ENCODE data around the gene INPP5D. TPM values are rescaled to one million over a fixed set of nuclear protein-coding genes. Genes with fewer than 3 reads are reported as not detected.

Gene INPP5D
- total and polyA plus RNA-seq, 2 donors (not counting 1 experiment from before 2014, with no cell fraction given), result 152 to 444 TPM

GRCh38 chr2:233037078-233037477 is 23.1 kb upstream of the INPP5D start:
- TF ChIP-seq CTCF (IDR thresholded peaks at IDR 0.05), result no peak
- TF ChIP-seq EZH2 (IDR thresholded peaks at IDR 0.05; ENCODE audit: borderline replicate concordance, insufficient read depth, low read depth, low read length, poor library complexity, severe bottlenecking), result no peak
- 100% methylated on average over 1 of the region's 2 CpGs for WGBS (ENCODE audit: insufficient coverage)
- no peak overlapping the region for H3K9ac ChIP-seq (ENCODE audit: low read length)
- H3K9me3 Mint-ChIP-seq (ENCODE audit: insufficient read depth), result no peaks in the 10 kb centered on the region
- H3K27ac ChIP-seq (ENCODE audit: low read length in 2 of 2), result no peak overlapping the region
- DNase-seq (no peak), ATAC-seq (ENCODE audit: low read depth) (no peak)
- POLR2A ChIA-PET, result no interaction called here
- no peaks in the 10 kb centered on the region for H3K79me2 ChIP-seq (ENCODE audit: control insufficient read depth, insufficient read depth, low read length)
- no peak overlapping the region for H3K4me3 ChIP-seq (ENCODE audit: control extremely low read depth in 1 of 5, extremely low read depth in 1 of 5, insufficient read depth in 1 of 5, low read depth in 2 of 5, low read length in 4 of 5)
- peaks cover 0 to 4% (median 0%) of the 10 kb centered on the region in 4 experiments for H3K27me3 ChIP-seq (replicated peaks in 1 of 4; ENCODE audit: control extremely low read depth in 1 of 4, control insufficient read depth in 3 of 4, insufficient read depth in 4 of 4, low read length in 3 of 4)
- no peak overlapping the region for H3K4me3 Mint-ChIP-seq
- H2AFZ ChIP-seq (ENCODE audit: insufficient read depth, low read depth, low read length, poor library complexity, severe bottlenecking), result no peak overlapping the region
- intact Hi-C loops (cut with micrococcal nuclease), result no loop called here
- no peak overlapping the region for H3K4me2 ChIP-seq (replicated peaks; ENCODE audit: low read depth, low read length, poor library complexity, severe bottlenecking)
- no peaks in the 10 kb centered on the region for H3K9me3 ChIP-seq (ENCODE audit: control extremely low read depth in 1 of 3, control insufficient read depth in 2 of 3, insufficient read depth in 1 of 3, low read length in 2 of 3)
- H3K27ac Mint-ChIP-seq, result no peak overlapping the region
- CTCF ChIA-PET, result no interaction called here
- H3K36me3 ChIP-seq (replicated peaks in 1 of 2; ENCODE audit: control extremely low read depth in 1 of 2, control insufficient read depth in 1 of 2, extremely low read depth in 1 of 2, insufficient read depth in 2 of 2, low read length in 1 of 2), result no peaks in the 10 kb centered on the region
- no peaks in the 10 kb centered on the region for H3K4me1 ChIP-seq (ENCODE audit: control insufficient read depth in 2 of 2, insufficient read depth in 2 of 2, low read length in 2 of 2)
- H3K27me3 Mint-ChIP-seq, result peaks cover 13% of the 10 kb centered on the region
- no peaks in the 10 kb centered on the region for H3K4me1 Mint-ChIP-seq
- no peaks in the 10 kb centered on the region for H4K20me1 ChIP-seq (ENCODE audit: control insufficient read depth, insufficient read depth, low read length, poor library complexity, severe bottlenecking)

DNA sequence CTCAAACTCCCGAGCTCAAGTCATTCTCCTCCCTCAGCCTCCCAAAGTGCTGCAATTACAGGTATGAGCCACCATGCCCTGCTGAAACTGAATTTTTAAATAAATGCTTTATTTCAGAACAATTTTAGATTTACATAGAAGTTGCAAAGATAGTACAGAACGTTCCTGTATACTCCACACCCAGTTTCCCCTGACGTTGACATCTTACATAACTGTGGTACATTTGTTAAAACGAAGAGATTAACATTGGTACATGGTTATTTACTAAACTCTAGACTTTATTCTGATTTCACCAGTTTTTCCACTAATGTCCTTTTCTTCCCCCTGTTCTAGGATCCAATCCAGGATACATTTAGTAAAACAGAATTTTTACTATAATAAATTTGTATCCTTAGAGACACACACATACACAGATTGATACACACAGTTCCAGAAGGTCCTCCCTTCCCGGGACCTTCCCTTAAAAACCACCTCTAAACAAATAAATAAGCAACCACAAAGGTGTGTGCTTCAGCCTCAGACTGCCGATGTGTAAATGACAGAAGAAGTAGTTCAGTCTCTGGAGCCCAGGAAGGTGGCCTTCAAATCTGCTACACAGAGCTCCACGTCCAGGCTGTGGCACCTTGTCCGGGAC is 20.8 kb upstream of the INPP5D start:
- no peak for TF ChIP-seq EZH2 (IDR thresholded peaks at IDR 0.05; ENCODE audit: borderline replicate concordance, insufficient read depth, low read depth, low read length, poor library complexity, severe bottlenecking)
- TF ChIP-seq CTCF (IDR thresholded peaks at IDR 0.05), result no peak
- no peak overlapping the region for H3K27ac ChIP-seq (ENCODE audit: low read length in 2 of 2)
- H3K27me3 ChIP-seq (replicated peaks in 1 of 4; ENCODE audit: control extremely low read depth in 1 of 4, control insufficient read depth in 3 of 4, insufficient read depth in 4 of 4, low read length in 3 of 4), result peaks cover 0 to 4% (median 0%) of the 10 kb centered on the region in 4 experiments
- intact Hi-C loops (cut with micrococcal nuclease), result no loop called here
- WGBS (ENCODE audit: insufficient coverage), result 90% methylated on average over 3 of the region's 8 CpGs
- H3K4me3 Mint-ChIP-seq, result no peak overlapping the region
- H3K9me3 Mint-ChIP-seq (ENCODE audit: insufficient read depth), result no peaks in the 10 kb centered on the region
- no peak overlapping the region for H3K9ac ChIP-seq (ENCODE audit: low read length)
- no peak overlapping the region for H3K4me3 ChIP-seq (ENCODE audit: control extremely low read depth in 1 of 5, extremely low read depth in 1 of 5, insufficient read depth in 1 of 5, low read depth in 2 of 5, low read length in 4 of 5)
- peaks cover 17% of the 10 kb centered on the region for H3K27me3 Mint-ChIP-seq
- H3K4me1 ChIP-seq (ENCODE audit: control insufficient read depth in 2 of 2, insufficient read depth in 2 of 2, low read length in 2 of 2), result no peaks in the 10 kb centered on the region
- no peaks in the 10 kb centered on the region for H3K9me3 ChIP-seq (ENCODE audit: control extremely low read depth in 1 of 3, control insufficient read depth in 2 of 3, insufficient read depth in 1 of 3, low read length in 2 of 3)
- no peak overlapping the region for H2AFZ ChIP-seq (ENCODE audit: insufficient read depth, low read depth, low read length, poor library complexity, severe bottlenecking)
- no peak overlapping the region for H3K4me2 ChIP-seq (replicated peaks; ENCODE audit: low read depth, low read length, poor library complexity, severe bottlenecking)
- H3K79me2 ChIP-seq (ENCODE audit: control insufficient read depth, insufficient read depth, low read length), result no peaks in the 10 kb centered on the region
- ATAC-seq (ENCODE audit: low read depth) (no peak), DNase-seq (no peak)
- ChIA-PET CTCF (interaction anchor here (0.7 to 2.4 kb wide), 2 partner anchors 14 to 88 kb away, joined by 3 to 8 read pairs; no protein-coding TSS in a partner anchor), POLR2A (interaction anchor here (0.7 kb wide), 1 partner anchor 106 kb away, joined by 4 read pairs; no protein-coding TSS in a partner anchor)
- H3K27ac Mint-ChIP-seq, result no peak overlapping the region
- no peaks in the 10 kb centered on the region for H3K4me1 Mint-ChIP-seq
- H3K36me3 ChIP-seq (replicated peaks in 1 of 2; ENCODE audit: control extremely low read depth in 1 of 2, control insufficient read depth in 1 of 2, extremely low read depth in 1 of 2, insufficient read depth in 2 of 2, low read length in 1 of 2), result no peaks in the 10 kb centered on the region
- no peaks in the 10 kb centered on the region for H4K20me1 ChIP-seq (ENCODE audit: control insufficient read depth, insufficient read depth, low read length, poor library complexity, severe bottlenecking)
